Measurements from ENCODE around the gene DEAF1.
"Not testable (repeated sequence)": the region's sequence is repeated elsewhere in the genome, so short reads cannot be mapped to it uniquely, and the experiment has no call there.

DEAF1 gene

DNA sequence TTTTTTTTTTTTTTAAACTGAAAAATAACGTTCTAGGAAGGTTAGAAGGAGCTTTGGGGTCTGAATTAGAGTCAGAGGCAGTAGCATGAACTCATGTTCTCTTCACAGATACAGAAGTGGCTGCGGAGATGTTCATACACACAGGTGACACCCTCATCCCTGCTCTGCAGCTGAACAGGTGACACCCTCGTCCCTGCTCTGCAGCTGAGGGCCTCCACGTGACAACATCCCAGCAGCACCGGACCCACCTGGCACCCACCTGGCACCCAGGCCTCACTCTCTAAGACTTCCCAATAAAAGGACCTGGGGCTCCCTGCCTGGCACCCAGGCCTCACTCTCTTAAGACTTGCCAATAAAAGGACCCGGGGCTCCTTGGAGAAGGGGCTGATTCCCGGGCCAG, 38.2 kb downstream of the DEAF1 start:
- ChIA-PET POLR2A (no interaction called here), CTCF (interaction anchor here (0.6 kb wide), 1 partner anchor 12 kb away, joined by 3 read pairs; no protein-coding TSS in a partner anchor)
- TF ChIP-seq SP1 (IDR thresholded peaks at IDR 0.05) (no peak), FOXM1 (IDR thresholded peaks at IDR 0.05; ENCODE audit: borderline replicate concordance) (no peak), SUZ12 (IDR thresholded peaks at IDR 0.05) (no peak), ARNT (IDR thresholded peaks at IDR 0.05) (no peak), FOXK2 (IDR thresholded peaks at IDR 0.05) (no peak), TARDBP (IDR thresholded peaks at IDR 0.05) (no peak), FOXA1 (IDR thresholded peaks at IDR 0.05) (no peak), BHLHE40 (IDR thresholded peaks at IDR 0.05; ENCODE audit: borderline replicate concordance) (no peak), HDGF (IDR thresholded peaks at IDR 0.05; ENCODE audit: borderline replicate concordance) (no peak), L3MBTL2 (conservative IDR thresholded peaks at IDR 0.05) (no peak), CTBP1 (IDR thresholded peaks at IDR 0.05; ENCODE audit: borderline replicate concordance) (no peak), ZNF384 (IDR thresholded peaks at IDR 0.05) (no peak), ELF4 (IDR thresholded peaks at IDR 0.05) (no peak), LEF1 (IDR thresholded peaks at IDR 0.05; ENCODE audit: borderline replicate concordance) (no peak), NFRKB (IDR thresholded peaks at IDR 0.05) (no peak)
- TF ChIP-seq, protein P1, sequence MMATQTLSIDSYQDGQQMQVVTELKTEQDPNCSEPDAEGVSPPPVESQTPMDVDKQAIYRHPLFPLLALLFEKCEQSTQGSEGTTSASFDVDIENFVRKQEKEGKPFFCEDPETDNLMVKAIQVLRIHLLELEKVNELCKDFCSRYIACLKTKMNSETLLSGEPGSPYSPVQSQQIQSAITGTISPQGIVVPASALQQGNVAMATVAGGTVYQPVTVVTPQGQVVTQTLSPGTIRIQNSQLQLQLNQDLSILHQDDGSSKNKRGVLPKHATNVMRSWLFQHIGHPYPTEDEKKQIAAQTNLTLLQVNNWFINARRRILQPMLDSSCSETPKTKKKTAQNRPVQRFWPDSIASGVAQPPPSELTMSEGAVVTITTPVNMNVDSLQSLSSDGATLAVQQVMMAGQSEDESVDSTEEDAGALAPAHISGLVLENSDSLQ (IDR thresholded peaks at IDR 0.05) = no peak
- peak; percentile 3 for DNase-seq (ENCODE audit: extremely low spot score)

DNA sequence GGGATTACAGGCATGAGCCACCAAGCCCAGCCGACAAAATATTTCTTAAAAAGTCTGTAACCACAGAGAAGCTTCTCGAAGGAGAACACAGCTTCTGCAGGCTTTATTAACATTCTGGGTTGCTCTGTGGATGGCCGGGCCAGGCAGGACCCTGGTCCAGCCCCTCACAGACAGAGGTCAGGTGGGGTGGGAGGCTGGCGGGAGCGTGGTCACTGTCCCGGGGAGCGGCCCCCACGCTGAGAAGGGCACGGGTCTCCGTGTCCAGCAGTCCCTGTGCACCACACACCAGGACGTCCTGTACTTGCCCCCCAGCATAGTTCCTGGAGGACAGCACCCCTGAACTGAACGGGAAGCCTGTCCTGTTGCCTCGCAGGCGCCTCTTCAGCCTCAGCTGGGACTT, 38.6 kb downstream of the DEAF1 start:
- ChIA-PET CTCF (no interaction called here), POLR2A (no interaction called here)
- no peak for TF ChIP-seq BHLHE40 (IDR thresholded peaks at IDR 0.05; ENCODE audit: borderline replicate concordance)
- TF ChIP-seq TARDBP (IDR thresholded peaks at IDR 0.05) = no peak
- no peak for TF ChIP-seq SP1 (IDR thresholded peaks at IDR 0.05)
- no peak for TF ChIP-seq ELF4 (IDR thresholded peaks at IDR 0.05)
- no peak for TF ChIP-seq FOXM1 (IDR thresholded peaks at IDR 0.05; ENCODE audit: borderline replicate concordance)
- no peak for TF ChIP-seq LEF1 (IDR thresholded peaks at IDR 0.05; ENCODE audit: borderline replicate concordance)
- TF ChIP-seq FOXA1 (IDR thresholded peaks at IDR 0.05) = no peak
- TF ChIP-seq SUZ12 (IDR thresholded peaks at IDR 0.05) = no peak
- no peak for TF ChIP-seq L3MBTL2 (conservative IDR thresholded peaks at IDR 0.05)
- TF ChIP-seq, protein P1 (IDR thresholded peaks at IDR 0.05) = no peak
- TF ChIP-seq HDGF (IDR thresholded peaks at IDR 0.05; ENCODE audit: borderline replicate concordance) = no peak
- TF ChIP-seq NFRKB (IDR thresholded peaks at IDR 0.05) = no peak
- TF ChIP-seq CTBP1 (IDR thresholded peaks at IDR 0.05; ENCODE audit: borderline replicate concordance) = no peak
- no peak for TF ChIP-seq ARNT (IDR thresholded peaks at IDR 0.05)
- TF ChIP-seq ZNF384 (IDR thresholded peaks at IDR 0.05) = no peak
- TF ChIP-seq FOXK2 (IDR thresholded peaks at IDR 0.05) = no peak
- DNase-seq (ENCODE audit: extremely low spot score) = peak; percentile 3

DNA sequence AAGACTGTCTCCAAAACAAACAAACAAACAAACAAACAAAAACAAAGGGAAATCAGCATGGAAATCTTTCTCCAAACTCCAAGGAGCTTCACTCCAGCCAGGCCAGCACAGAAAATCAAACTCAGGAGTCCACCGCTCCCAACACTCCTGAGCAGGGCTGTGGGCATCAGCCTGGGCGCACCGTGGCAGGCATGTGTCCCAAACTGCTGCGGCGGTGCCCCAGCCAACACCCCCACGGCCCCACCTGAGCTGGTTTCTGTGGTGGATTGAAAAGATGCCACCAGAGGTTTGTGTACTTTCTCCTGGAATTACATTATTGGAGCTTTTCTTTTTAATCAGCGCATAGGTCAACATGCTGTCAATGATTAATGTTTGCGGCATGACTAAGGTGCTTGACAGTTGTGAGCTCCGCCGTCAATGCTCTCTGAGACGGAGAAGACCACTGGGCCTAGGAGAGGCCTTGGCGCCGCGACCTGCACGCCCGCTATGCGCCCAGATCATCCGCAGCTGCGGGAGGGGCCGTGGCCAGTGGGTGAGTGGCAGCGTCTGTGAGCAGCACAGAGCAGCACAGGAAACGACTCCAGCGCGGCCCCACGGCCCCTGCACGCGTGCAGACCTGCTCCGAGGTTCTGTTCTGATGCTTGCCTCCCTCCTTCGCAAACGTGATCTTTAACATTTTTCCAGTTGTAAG, 39.8 kb downstream of the DEAF1 start:
- POLR2A ChIA-PET = no interaction called here
- DNase-seq (ENCODE audit: extremely low spot score) = no peak
- CTCF ChIA-PET = interaction anchor here (1.7 kb wide), 1 partner anchor 68 kb away, joined by 7 read pairs; no protein-coding TSS in a partner anchor
- TF ChIP-seq SP1 (IDR thresholded peaks at IDR 0.05) (no peak), HDGF (IDR thresholded peaks at IDR 0.05; ENCODE audit: borderline replicate concordance) (no peak)

DNA sequence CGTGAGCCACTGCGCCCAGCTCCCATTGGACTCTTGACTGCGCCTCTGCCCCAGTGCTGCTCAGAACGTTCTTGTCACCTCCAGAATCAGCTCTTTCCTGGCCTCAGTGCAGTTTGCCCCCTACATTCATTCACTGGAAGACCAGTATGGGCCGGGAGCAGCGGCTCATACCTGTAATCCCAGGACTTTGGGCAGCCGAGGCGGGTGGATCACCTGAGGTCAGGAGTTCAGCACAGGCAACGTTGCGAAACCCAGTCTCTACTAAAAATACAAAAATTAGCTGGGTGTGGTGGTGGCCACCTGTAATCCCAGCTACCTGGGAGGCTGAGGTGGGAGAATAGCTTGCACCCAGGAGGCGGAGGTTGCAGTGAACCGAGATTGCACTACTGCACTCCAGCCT, 40.6 kb downstream of the DEAF1 start:
- CTCF ChIA-PET = interaction anchor here (1.7 kb wide), 1 partner anchor 69 kb away, joined by 7 read pairs; no protein-coding TSS in a partner anchor
- POLR2A ChIA-PET; DNase-seq (ENCODE audit: extremely low spot score): not testable (repeated sequence)

DNA sequence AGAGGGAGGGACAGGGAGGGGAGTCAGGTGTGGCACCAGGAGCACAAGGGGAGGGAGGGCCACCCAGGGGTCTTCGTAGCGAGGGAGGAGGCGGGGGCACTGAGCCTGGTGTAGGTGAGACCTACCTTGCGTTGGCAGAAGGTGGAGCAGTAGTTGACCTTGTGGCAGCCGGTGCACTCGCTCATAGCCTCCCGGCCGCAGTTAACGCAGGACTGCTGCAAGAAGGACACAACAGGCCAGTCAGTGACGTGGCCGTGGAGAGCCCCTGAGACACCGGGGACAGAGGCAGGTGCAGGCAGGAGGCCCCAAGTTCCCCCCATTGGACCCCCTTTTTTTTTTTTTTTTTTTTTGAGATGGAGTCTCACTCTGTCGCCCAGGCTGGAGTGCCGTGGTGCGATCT, 41.2 kb downstream of the DEAF1 start:
- ChIA-PET CTCF (no interaction called here), POLR2A (no interaction called here)
- TF ChIP-seq, protein P1 (IDR thresholded peaks at IDR 0.05) = no peak
- no peak for TF ChIP-seq FOXA1 (IDR thresholded peaks at IDR 0.05)
- no peak for TF ChIP-seq L3MBTL2 (conservative IDR thresholded peaks at IDR 0.05)
- no peak for TF ChIP-seq ARNT (IDR thresholded peaks at IDR 0.05)
- TF ChIP-seq SUZ12 (IDR thresholded peaks at IDR 0.05) = no peak
- TF ChIP-seq ZNF384 (IDR thresholded peaks at IDR 0.05) = no peak
- TF ChIP-seq BHLHE40 (IDR thresholded peaks at IDR 0.05; ENCODE audit: borderline replicate concordance) = no peak
- TF ChIP-seq ELF4 (IDR thresholded peaks at IDR 0.05) = no peak
- TF ChIP-seq FOXK2 (IDR thresholded peaks at IDR 0.05) = no peak
- DNase-seq (ENCODE audit: extremely low spot score) = no peak

DNA sequence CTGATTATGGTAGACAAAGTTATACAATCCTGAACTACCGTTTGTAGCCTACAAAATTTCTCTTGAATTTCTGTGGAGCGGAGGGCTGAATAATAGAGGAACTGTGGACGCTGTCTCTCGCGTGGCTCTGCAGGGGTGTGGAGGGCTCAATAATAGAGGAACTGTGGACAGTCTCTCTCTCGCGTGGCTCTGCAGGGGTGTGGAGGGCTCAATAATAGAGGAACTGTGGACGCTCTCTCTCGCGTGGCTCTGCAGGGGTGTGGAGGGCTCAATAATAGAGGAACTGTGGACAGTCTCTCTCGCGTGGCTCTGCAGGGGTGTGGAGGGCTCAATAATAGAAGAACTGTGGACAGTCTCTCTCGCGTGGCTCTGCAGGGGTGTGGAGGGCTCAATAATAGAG, 41.9 kb downstream of the DEAF1 start:
- CTCF ChIA-PET, POLR2A ChIA-PET: not testable (repeated sequence)

DNA sequence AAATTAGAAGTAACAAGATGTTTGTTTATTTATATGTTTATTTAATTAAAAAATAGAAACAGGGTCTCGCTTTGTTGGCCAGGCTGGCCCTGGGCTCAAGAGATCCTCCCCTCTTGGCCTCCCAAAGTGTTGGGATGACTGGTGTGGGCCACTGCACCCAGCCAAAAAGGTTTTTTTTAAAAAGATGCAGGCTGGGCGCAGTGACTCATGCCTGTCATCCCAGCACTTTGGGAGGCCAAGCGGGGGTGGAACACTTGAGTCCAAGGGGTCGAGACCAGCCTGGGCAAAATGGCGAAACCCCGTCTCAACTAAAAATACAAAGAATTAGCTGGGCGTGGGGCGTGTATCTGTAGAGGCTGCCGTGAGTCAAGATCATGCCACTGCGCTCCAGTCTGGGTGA, 44.5 kb downstream of the DEAF1 start:
- ChIA-PET POLR2A (no interaction called here), CTCF (no interaction called here)
- no peak for TF ChIP-seq FOXM1 (IDR thresholded peaks at IDR 0.05; ENCODE audit: borderline replicate concordance)
- TF ChIP-seq LEF1 (IDR thresholded peaks at IDR 0.05; ENCODE audit: borderline replicate concordance) = no peak
- TF ChIP-seq ZNF384 (IDR thresholded peaks at IDR 0.05) = no peak
- no peak for TF ChIP-seq CTBP1 (IDR thresholded peaks at IDR 0.05; ENCODE audit: borderline replicate concordance)
- no peak for TF ChIP-seq NFRKB (IDR thresholded peaks at IDR 0.05)
- TF ChIP-seq SP1 (IDR thresholded peaks at IDR 0.05) = no peak
- TF ChIP-seq BHLHE40 (IDR thresholded peaks at IDR 0.05; ENCODE audit: borderline replicate concordance) = no peak
- no peak for TF ChIP-seq SUZ12 (IDR thresholded peaks at IDR 0.05)
- no peak for TF ChIP-seq L3MBTL2 (conservative IDR thresholded peaks at IDR 0.05)
- TF ChIP-seq ARNT (IDR thresholded peaks at IDR 0.05) = no peak
- no peak for TF ChIP-seq HDGF (IDR thresholded peaks at IDR 0.05; ENCODE audit: borderline replicate concordance)
- DNase-seq (ENCODE audit: extremely low spot score) = no peak

More for the DNA sequence above, 41.9 kb downstream of the DEAF1 start:
- DNase-seq (ENCODE audit: extremely low spot score) = not testable (repeated sequence)

DNA sequence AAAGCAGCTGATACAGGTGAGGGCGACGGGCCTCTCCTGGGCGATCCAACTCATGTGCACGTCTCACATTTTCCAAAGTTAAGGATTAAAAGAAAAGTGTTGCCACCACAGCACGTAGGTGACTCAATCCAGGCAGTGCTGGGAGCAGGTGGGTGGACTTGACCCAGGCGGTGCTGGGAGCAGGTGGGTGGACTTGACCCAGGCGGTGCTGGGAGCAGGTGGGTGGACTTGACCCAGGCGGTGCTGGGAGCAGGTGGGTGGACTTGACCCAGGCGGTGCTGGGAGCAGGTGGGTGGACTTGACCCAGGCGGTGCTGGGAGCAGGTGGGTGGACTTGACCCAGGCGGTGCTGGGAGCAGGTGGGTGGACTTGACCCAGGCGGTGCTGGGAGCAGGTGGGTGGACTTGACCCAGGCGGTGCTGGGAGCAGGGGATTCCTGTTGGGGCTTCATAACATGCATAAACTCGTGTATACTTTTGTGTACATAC, 47.3 kb downstream of the DEAF1 start:
- POLR2A ChIA-PET; CTCF ChIA-PET; DNase-seq (ENCODE audit: extremely low spot score): not testable (repeated sequence)

All from HEK293T (cell line).